GM23338 (cell line): ENCODE results near the gene CARD9. TPM values are rescaled to one million over a fixed set of nuclear protein-coding genes. Genes with fewer than 3 reads are reported as not detected.

Experiments
- ATAC-seq: fragments of 200-7000 bp; cut with Tn5 transposase; 3 replicates; pipeline ENCODE4 v1.9.1; 2020
- DNase-seq: peaks from one replicate; pipeline ENCODE4 v3.0.0-alpha.2; 2015; ENCODE audit warnings: low spot score
- H2AFZ ChIP-seq: fragments of 200-600 bp; sonication (generic); 2 replicates; pipeline ENCODE4 v1.8.0; 2016; ENCODE audit warnings: antibody characterized with exemption, mild to moderate bottlenecking, moderate library complexity
- H3F3A ChIP-seq: fragments of 200-600 bp; sonication (generic); replicated peaks from 2 replicates; pipeline ENCODE4 v1.8.0; 2017; ENCODE audit warnings: antibody characterized with exemption, mixed run types, low read depth
- H3K27ac ChIP-seq: fragments of 200-600 bp; sonication (generic); 2 replicates; pipeline ENCODE4 v1.6.1; 2016; ENCODE audit warnings: low read depth
- H3K27me3 ChIP-seq: fragments of 200-600 bp; sonication (generic); 2 replicates; pipeline ENCODE4 v1.8.0; 2016; ENCODE audit warnings: mild to moderate bottlenecking, mixed run types, moderate library complexity; ENCODE audit not compliant: insufficient read depth
- H3K36me3 ChIP-seq: fragments of 200-600 bp; sonication (generic); 2 replicates; pipeline ENCODE4 v1.8.0; 2016; ENCODE audit warnings: mild to moderate bottlenecking; ENCODE audit not compliant: insufficient read depth
- H3K4me1 ChIP-seq: fragments of 200-600 bp; sonication (generic); 2 replicates; pipeline ENCODE4 v1.8.0; 2016; ENCODE audit warnings: mild to moderate bottlenecking, moderate library complexity; ENCODE audit not compliant: insufficient read depth
- H3K4me2 ChIP-seq: fragments of 200-600 bp; sonication (generic); 2 replicates; pipeline ENCODE4 v1.7.1; 2017; ENCODE audit warnings: mixed run types
- H3K4me3 ChIP-seq: fragments of 200-600 bp; sonication (generic); 2 replicates; pipeline ENCODE4 v1.6.1; 2016; ENCODE audit warnings: mixed run types
- H3K79me2 ChIP-seq: fragments of 200-600 bp; sonication (generic); replicated peaks from 2 replicates; pipeline ENCODE4 v1.8.0; 2017; ENCODE audit warnings: mild to moderate bottlenecking; ENCODE audit not compliant: insufficient read depth
- H3K9me2 ChIP-seq: fragments of 200-600 bp; sonication (generic); 2 replicates; pipeline ENCODE4 v1.8.0; 2017; ENCODE audit not compliant: insufficient read depth
- H4K20me1 ChIP-seq: fragments of 200-600 bp; sonication (generic); replicated peaks from 2 replicates; pipeline ENCODE4 v1.8.0; 2017; ENCODE audit warnings: mild to moderate bottlenecking; ENCODE audit not compliant: insufficient read depth
- H3K27ac Mint-ChIP-seq: 2 replicates; pipeline ENCODE4 v1.8.0; 2020; ENCODE audit warnings: inconsistent platforms, mild to moderate bottlenecking, moderate library complexity, mixed read lengths
- H3K27me3 Mint-ChIP-seq: 3 replicates; pipeline ENCODE4 v1.8.0; 2022; ENCODE audit warnings: low read depth, mild to moderate bottlenecking, moderate library complexity, mixed read lengths, inconsistent platforms; ENCODE audit not compliant: insufficient read depth, poor library complexity
- H3K36me3 Mint-ChIP-seq: 3 replicates; pipeline ENCODE4 v1.8.0; 2021; ENCODE audit warnings: low read depth, mild to moderate bottlenecking, inconsistent platforms, moderate library complexity, mixed read lengths
- H3K4me1 Mint-ChIP-seq: 3 replicates; pipeline ENCODE4 v1.8.0; 2020; ENCODE audit warnings: mild to moderate bottlenecking, inconsistent platforms, mixed read lengths
- H3K4me3 Mint-ChIP-seq: 3 replicates; pipeline ENCODE4 v1.8.0; 2021; ENCODE audit warnings: moderate library complexity, mild to moderate bottlenecking, inconsistent platforms, mixed read lengths
- H3K9me3 Mint-ChIP-seq: 3 replicates; pipeline ENCODE4 v1.8.0; 2020; ENCODE audit warnings: moderate library complexity, mild to moderate bottlenecking, inconsistent platforms, mixed read lengths
- CREB1 ChIP-seq: fragments of 250-450 bp; sonication (Bioruptor Pico); IDR thresholded peaks from 2 replicates; pipeline ENCODE4 v1.5.0; 2020; ENCODE audit warnings: low read depth, mild to moderate bottlenecking, moderate library complexity
- EZH2 ChIP-seq: fragments of 200-600 bp; sonication (generic); IDR thresholded peaks from one replicate; pipeline ENCODE4 v1.8.0; 2017; ENCODE audit warnings: antibody characterized with exemption, mild to moderate bottlenecking, low read depth; ENCODE audit not compliant: unreplicated experiment
- EZH2phosphoT487 ChIP-seq: fragments of 200-600 bp; sonication (generic); IDR thresholded peaks from one replicate; pipeline ENCODE4 v1.8.1; 2018; ENCODE audit warnings: antibody characterized with exemption; ENCODE audit not compliant: unreplicated experiment
- JUNB ChIP-seq: IDR thresholded peaks from one replicate; pipeline ENCODE4 v1.6.1; 2016; ENCODE audit warnings: antibody characterized with exemption; ENCODE audit not compliant: unreplicated experiment
- POLR2AphosphoS5 ChIP-seq: IDR thresholded peaks from 2 replicates; pipeline ENCODE4 v1.6.1; 2016; ENCODE audit warnings: antibody characterized with exemption, low read depth
- ZNF331 ChIP-seq: fragments of 250-450 bp; sonication (Bioruptor Pico); IDR thresholded peaks from 2 replicates; pipeline ENCODE4 v1.5.0; 2020; ENCODE audit warnings: low read depth, mild to moderate bottlenecking, moderate library complexity
- polyA plus RNA-seq: library from polyadenylated mRNA; unstranded; fragments of >200 nt; fragmentation: Nextera tagmentation; extraction: Ambion mirVana; gene quantifications from 2 replicates; pipeline ENCODE4 v1.2.1, GENCODE V29; 2016
- total RNA-seq: library from RNA; depleted of rRNA; stranded (reverse); fragments of >200 nt; shearing (Covaris generic); gene quantifications from 2 replicates; pipeline ENCODE4 v1.2.3, GENCODE V29; 2014
- TF ChIP-seq, protein P1 (sequence below): fragments of 250-450 bp; sonication (Bioruptor Pico); IDR thresholded peaks from 2 replicates; pipeline ENCODE4 v1.5.0; 2020; ENCODE audit warnings: mild to moderate bottlenecking, moderate library complexity
- TF ChIP-seq, protein P2 (sequence below), 2 experiments: fragments of 200-600 bp in 1 of 2; sonication (generic) in 1 of 2; conservative IDR thresholded peaks; 2 replicates each; pipeline versions ENCODE4 v1.5.1 to v1.6.1; 2016 to 2017; ENCODE audit warnings: antibody characterized with exemption in 2 of 2, low read depth in 2 of 2, mild to moderate bottlenecking in 2 of 2, moderate library complexity in 1 of 2

CARD9 gene
- total and polyA plus RNA-seq, 2 experiments from 2014 or later = 0.49 to 0.63 TPM

DNA sequence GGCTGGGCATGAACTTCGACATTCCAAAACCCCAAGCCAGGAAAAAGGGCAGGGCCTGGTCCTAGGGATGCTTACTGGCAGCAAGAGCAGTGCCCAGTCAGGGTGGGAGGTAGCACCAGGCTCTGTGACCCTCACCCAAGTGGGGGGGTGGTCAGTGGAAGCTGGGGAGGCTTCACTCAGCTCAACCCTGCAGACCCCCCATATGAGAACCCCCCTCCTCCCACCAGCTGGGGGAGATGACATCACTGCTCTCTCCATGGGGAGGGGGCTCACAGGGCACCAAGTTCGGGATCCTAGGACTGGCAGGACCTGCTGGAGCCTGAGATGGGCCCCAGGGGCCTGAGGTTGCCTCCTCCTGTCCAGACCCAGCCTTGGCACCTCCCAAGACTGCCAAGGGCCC, 14.6 kb downstream of the CARD9 start (continued):
- TF ChIP-seq, protein P1, sequence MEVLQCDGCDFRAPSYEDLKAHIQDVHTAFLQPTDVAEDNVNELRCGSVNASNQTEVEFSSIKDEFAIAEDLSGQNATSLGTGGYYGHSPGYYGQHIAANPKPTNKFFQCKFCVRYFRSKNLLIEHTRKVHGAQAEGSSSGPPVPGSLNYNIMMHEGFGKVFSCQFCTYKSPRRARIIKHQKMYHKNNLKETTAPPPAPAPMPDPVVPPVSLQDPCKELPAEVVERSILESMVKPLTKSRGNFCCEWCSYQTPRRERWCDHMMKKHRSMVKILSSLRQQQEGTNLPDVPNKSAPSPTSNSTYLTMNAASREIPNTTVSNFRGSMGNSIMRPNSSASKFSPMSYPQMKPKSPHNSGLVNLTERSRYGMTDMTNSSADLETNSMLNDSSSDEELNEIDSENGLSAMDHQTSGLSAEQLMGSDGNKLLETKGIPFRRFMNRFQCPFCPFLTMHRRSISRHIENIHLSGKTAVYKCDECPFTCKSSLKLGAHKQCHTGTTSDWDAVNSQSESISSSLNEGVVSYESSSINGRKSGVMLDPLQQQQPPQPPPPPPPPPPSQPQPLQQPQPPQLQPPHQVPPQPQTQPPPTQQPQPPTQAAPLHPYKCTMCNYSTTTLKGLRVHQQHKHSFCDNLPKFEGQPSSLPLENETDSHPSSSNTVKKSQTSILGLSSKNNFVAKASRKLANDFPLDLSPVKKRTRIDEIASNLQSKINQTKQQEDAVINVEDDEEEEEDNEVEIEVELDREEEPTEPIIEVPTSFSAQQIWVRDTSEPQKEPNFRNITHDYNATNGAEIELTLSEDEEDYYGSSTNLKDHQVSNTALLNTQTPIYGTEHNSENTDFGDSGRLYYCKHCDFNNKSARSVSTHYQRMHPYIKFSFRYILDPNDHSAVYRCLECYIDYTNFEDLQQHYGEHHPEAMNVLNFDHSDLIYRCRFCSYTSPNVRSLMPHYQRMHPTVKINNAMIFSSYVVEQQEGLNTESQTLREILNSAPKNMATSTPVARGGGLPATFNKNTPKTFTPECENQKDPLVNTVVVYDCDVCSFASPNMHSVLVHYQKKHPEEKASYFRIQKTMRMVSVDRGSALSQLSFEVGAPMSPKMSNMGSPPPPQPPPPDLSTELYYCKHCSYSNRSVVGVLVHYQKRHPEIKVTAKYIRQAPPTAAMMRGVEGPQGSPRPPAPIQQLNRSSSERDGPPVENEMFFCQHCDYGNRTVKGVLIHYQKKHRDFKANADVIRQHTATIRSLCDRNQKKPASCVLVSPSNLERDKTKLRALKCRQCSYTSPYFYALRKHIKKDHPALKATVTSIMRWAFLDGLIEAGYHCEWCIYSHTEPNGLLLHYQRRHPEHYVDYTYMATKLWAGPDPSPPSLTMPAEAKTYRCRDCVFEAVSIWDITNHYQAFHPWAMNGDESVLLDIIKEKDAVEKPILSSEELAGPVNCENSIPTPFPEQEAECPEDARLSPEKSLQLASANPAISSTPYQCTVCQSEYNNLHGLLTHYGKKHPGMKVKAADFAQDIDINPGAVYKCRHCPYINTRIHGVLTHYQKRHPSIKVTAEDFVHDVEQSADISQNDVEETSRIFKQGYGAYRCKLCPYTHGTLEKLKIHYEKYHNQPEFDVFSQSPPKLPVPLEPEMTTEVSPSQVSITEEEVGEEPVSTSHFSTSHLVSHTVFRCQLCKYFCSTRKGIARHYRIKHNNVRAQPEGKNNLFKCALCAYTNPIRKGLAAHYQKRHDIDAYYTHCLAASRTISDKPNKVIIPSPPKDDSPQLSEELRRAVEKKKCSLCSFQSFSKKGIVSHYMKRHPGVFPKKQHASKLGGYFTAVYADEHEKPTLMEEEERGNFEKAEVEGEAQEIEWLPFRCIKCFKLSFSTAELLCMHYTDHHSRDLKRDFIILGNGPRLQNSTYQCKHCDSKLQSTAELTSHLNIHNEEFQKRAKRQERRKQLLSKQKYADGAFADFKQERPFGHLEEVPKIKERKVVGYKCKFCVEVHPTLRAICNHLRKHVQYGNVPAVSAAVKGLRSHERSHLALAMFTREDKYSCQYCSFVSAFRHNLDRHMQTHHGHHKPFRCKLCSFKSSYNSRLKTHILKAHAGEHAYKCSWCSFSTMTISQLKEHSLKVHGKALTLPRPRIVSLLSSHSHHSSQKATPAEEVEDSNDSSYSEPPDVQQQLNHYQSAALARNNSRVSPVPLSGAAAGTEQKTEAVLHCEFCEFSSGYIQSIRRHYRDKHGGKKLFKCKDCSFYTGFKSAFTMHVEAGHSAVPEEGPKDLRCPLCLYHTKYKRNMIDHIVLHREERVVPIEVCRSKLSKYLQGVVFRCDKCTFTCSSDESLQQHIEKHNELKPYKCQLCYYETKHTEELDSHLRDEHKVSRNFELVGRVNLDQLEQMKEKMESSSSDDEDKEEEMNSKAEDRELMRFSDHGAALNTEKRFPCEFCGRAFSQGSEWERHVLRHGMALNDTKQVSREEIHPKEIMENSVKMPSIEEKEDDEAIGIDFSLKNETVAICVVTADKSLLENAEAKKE (CRISPR knock-in tag) = no peak
- TF ChIP-seq POLR2AphosphoS5 (no peak), ZNF331 (CRISPR knock-in tag) (no peak)
- TF ChIP-seq, protein P2, sequence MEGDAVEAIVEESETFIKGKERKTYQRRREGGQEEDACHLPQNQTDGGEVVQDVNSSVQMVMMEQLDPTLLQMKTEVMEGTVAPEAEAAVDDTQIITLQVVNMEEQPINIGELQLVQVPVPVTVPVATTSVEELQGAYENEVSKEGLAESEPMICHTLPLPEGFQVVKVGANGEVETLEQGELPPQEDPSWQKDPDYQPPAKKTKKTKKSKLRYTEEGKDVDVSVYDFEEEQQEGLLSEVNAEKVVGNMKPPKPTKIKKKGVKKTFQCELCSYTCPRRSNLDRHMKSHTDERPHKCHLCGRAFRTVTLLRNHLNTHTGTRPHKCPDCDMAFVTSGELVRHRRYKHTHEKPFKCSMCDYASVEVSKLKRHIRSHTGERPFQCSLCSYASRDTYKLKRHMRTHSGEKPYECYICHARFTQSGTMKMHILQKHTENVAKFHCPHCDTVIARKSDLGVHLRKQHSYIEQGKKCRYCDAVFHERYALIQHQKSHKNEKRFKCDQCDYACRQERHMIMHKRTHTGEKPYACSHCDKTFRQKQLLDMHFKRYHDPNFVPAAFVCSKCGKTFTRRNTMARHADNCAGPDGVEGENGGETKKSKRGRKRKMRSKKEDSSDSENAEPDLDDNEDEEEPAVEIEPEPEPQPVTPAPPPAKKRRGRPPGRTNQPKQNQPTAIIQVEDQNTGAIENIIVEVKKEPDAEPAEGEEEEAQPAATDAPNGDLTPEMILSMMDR (conservative IDR thresholded peaks at IDR 0.05; ENCODE audit: low read depth in 2 of 2) = no peak

DNA sequence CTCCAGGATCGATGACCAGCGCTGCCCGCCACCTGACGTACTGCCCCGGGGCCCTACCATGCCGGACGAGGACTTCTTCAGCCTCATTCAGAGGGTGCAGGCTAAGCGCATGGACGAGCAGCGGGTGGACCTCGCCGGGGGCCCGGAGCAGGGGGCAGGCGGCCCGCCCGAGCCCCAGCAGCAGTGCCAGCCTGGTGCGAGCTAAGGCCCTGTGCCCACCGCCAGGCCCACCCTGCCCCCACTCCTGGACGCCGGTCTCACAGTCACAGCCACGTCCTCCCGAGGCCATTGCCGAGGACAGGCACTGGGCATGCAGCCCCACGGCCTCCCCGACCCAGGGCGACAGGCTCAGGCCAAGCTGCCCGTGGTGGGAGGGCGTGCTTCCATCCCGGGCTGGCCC, 15.5 kb downstream of the CARD9 start:
- Histone ChIP-seq H3K4me2 (no peak overlapping the region), H4K20me1 (no peaks in the 10 kb centered on the region), H3K4me1 (no peaks in the 10 kb centered on the region), H3K4me3 (no peak overlapping the region), H3K27me3 (no peaks in the 10 kb centered on the region), H3K79me2 (no peaks in the 10 kb centered on the region), H3K27ac (no peak overlapping the region), H3F3A (no peaks in the 10 kb centered on the region), H2AFZ (no peak overlapping the region), H3K36me3 (no peaks in the 10 kb centered on the region), H3K9me2 (no peaks in the 10 kb centered on the region)
- peaks cover 8% of the 10 kb centered on the region for H3K27me3 Mint-ChIP-seq
- H3K4me1 Mint-ChIP-seq = peaks cover 6% of the 10 kb centered on the region; the same call in 1 of the 3 replicates
- no peaks in the 10 kb centered on the region for H3K36me3 Mint-ChIP-seq
- DNase-seq (no peak), ATAC-seq (no peak)
- no peak overlapping the region for H3K4me3 Mint-ChIP-seq
- no peak overlapping the region for H3K27ac Mint-ChIP-seq
- H3K9me3 Mint-ChIP-seq = no peaks in the 10 kb centered on the region
- TF ChIP-seq EZH2 = no peak
- TF ChIP-seq ZNF331 (CRISPR knock-in tag) = no peak
- TF ChIP-seq EZH2phosphoT487 = no peak
- no peak for TF ChIP-seq JUNB
- no peak for TF ChIP-seq CREB1
- TF ChIP-seq, protein P1 (CRISPR knock-in tag) = no peak
